HepG2 (cell line): Measurements from ENCODE around the gene CAGE1. TPM values are rescaled to one million over a fixed set of nuclear protein-coding genes. Genes with fewer than 3 reads are reported as not detected.

Source experiments
- ARID4A ChIP-seq: sonication (generic); formaldehyde crosslinking; IDR thresholded peaks from 2 replicates; pipeline ENCODE4 v1.5.0; 2020; ENCODE audit warnings: mild to moderate bottlenecking, missing genetic modification reagents, borderline replicate concordance
- CERS6 ChIP-seq: sonication (generic); formaldehyde crosslinking; IDR thresholded peaks from 2 replicates; pipeline ENCODE4 v1.5.0; 2020; ENCODE audit warnings: missing genetic modification reagents
- IRF2 ChIP-seq: IDR thresholded peaks from 2 replicates; pipeline ENCODE4 v1.6.1; 2018; ENCODE audit warnings: missing genetic modification reagents, missing compliant biosample characterization
- UBTF ChIP-seq: sonication (generic); formaldehyde crosslinking; IDR thresholded peaks from 2 replicates; pipeline ENCODE4 v1.4.0; 2020; ENCODE audit warnings: mild to moderate bottlenecking, missing genetic modification reagents
- ZNF501 ChIP-seq: sonication (generic); formaldehyde crosslinking; IDR thresholded peaks from 2 replicates; pipeline ENCODE4 v1.5.1; 2020; ENCODE audit warnings: mild to moderate bottlenecking, moderate library complexity, missing genetic modification reagents
- polyA plus RNA-seq, 8 experiments: library from polyadenylated mRNA; depleted of rRNA in 3 of 8; stranded (reverse) in 7 of 8; unstranded in 1 of 8; fragments of >200 nt; fragmentation: Illumina TruSeq in 4 of 8; extraction: Trizol in 4 of 8; gene quantifications; 2 replicates each; pipeline versions ENCODE4 v1.2.1 to v1.2.3, GENCODE V29; 2011 to 2016; ENCODE audit warnings: low read depth in 4 of 8, missing spikeins in 1 of 8, mixed read lengths in 1 of 8; ENCODE audit not compliant: insufficient read depth in 1 of 8
- total RNA-seq, 5 experiments: library from RNA; depleted of rRNA; stranded (reverse); fragments of >200 nt; fragmentation: Illumina TruSeq; extraction: Trizol; gene quantifications; 2 replicates each; pipeline ENCODE4 v1.2.3, GENCODE V29; 2016; ENCODE audit warnings: low read depth in 1 of 5
- TF ChIP-seq, protein P1 (sequence below): sonication (generic); formaldehyde crosslinking; IDR thresholded peaks from 2 replicates; pipeline ENCODE4 v1.4.0; 2020; ENCODE audit warnings: low read depth, mild to moderate bottlenecking, missing genetic modification reagents
- TF ChIP-seq, protein P2 (sequence below): sonication (generic); formaldehyde crosslinking; IDR thresholded peaks from 2 replicates; pipeline ENCODE4 v1.4.0; 2020; ENCODE audit warnings: mild to moderate bottlenecking, missing genetic modification reagents
- TF ChIP-seq, protein P3 (sequence below): sonication (generic); formaldehyde crosslinking; IDR thresholded peaks from 2 replicates; pipeline ENCODE4 v1.4.0; 2020; ENCODE audit warnings: mild to moderate bottlenecking, missing genetic modification reagents

CAGE1 gene
- total and polyA plus RNA-seq, 2 of the 13 experiments (the other 11 are each of a cell fraction or from before 2014, with no cell fraction given), result 0.03 to 0.15 TPM

DNA sequence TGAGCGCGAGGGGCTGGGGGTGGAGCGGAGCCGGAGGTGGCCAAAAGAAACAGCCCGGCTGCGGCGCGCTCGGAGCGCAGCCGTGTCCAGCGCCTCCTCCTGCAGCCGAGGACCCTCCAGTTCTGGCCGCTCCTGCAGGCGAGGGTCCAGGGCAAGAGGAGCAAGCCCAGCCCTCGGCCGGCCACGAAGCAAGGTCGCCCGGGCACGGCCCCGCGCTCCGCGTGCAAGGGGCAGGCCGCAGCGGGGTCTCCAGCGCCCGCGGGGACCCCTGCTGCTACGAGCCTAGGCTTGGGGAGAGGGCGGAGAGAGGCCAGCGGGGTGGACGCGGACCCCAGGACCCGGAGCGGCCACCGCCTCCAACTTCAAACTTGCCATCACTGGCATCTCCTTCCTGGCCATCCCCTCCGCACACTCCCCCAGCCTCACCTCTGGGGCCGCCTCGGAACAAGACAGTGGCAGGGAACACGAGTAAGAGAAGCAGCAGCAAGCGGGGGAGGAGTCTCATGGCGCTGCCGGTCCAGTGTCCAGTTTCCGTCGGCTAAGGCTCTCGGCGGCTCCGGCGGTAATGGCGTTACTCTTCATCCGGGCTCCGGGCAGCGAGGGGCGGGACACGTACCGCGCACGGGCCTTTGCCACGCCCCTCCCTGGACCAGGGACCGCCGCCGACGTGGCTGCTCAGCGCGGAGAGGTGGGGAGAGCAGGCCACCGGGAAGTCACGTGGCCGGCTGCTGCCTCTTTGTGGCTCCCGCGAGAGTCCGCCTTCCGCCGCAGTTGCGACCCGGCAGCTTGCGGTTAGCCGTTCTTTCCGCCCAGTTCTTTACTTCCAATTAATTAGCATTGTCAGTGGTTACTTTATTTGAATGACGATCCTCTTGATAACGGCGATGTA, 76.7 kb downstream of the CAGE1 start, which contains the start of gene SSR1 (continued):
- TF ChIP-seq, protein P1, sequence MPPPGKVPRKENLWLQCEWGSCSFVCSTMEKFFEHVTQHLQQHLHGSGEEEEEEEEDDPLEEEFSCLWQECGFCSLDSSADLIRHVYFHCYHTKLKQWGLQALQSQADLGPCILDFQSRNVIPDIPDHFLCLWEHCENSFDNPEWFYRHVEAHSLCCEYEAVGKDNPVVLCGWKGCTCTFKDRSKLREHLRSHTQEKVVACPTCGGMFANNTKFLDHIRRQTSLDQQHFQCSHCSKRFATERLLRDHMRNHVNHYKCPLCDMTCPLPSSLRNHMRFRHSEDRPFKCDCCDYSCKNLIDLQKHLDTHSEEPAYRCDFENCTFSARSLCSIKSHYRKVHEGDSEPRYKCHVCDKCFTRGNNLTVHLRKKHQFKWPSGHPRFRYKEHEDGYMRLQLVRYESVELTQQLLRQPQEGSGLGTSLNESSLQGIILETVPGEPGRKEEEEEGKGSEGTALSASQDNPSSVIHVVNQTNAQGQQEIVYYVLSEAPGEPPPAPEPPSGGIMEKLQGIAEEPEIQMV (CRISPR knock-in tag), result peak; percentile 79; the same call in 1 of the 2 replicates
- TF ChIP-seq, protein P2, sequence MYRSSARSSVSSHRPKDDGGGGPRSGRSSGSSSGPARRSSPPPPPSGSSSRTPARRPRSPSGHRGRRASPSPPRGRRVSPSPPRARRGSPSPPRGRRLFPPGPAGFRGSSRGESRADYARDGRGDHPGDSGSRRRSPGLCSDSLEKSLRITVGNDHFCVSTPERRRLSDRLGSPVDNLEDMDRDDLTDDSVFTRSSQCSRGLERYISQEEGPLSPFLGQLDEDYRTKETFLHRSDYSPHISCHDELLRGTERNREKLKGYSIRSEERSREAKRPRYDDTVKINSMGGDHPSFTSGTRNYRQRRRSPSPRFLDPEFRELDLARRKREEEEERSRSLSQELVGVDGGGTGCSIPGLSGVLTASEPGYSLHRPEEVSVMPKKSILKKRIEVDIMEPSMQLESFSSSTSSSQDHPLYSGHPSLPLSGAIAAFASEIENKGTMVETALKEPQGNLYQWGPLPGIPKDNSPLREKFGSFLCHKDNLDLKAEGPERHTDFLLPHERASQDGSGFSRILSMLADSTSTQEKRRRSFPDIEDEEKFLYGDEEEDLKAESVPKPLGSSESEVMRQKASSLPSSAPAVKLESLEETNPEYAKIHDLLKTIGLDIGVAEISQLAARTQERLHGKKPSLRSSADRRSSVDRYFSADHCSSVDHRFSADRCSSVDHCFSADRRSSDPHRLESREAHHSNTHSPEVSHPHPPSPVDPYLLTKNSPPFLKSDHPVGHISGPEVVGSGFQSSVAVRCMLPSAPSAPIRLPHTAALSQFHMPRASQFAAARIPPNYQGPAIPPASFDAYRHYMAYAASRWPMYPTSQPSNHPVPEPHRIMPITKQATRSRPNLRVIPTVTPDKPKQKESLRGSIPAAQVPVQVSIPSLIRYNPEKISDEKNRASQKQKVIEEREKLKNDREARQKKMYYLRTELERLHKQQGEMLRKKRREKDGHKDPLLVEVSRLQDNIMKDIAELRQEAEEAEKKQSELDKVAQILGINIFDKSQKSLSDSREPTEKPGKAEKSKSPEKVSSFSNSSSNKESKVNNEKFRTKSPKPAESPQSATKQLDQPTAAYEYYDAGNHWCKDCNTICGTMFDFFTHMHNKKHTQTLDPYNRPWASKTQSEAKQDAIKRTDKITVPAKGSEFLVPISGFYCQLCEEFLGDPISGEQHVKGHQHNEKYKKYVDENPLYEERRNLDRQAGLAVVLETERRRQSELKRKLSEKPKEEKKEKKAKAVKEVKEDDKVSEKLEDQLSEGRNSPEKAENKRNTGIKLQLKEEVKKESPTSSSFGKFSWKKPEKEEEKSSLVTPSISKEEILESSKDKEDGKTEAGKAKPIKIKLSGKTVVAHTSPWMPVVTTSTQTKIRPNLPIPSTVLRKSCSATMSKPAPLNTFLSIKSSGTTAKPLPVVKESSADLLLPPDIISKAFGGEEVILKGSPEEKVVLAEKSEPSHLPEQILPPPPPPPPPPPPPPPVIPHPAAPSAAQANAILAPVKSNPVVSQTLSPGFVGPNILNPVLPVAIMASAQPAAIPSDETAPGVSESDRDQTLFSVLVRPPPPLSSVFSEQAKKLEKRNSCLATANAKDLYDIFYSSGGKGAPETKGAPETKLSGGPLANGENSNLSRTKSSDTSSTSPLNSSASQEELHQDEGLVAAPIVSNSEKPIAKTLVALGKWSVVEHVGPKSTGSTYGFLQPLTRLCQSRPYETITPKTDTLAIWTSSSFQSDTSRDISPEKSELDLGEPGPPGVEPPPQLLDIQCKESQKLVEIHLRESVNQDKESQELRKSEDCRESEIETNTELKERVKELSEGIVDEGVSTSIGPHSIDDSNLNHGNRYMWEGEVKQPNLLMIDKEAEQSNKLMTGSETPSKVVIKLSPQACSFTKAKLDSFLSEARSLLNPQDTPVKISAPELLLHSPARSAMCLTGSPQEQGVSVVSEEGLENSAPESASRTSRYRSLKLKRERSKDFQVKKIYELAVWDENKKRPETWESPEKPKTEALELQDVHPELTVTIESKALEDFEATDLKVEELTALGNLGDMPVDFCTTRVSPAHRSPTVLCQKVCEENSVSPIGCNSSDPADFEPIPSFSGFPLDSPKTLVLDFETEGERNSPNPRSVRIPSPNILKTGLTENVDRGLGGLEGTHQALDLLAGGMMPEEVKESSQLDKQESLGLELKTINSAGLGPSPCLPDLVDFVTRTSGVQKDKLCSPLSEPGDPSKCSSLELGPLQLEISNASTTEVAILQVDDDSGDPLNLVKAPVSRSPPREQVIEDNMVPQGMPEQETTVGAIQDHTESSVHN (CRISPR knock-in tag), result 0 out of 2 replicates have a peak, but pooled peaks have one; percentile 13
- TF ChIP-seq CERS6 (CRISPR knock-in tag), result 0 out of 2 replicates have a peak, but pooled peaks have one; percentile 22
- peak; percentile 94 for TF ChIP-seq ZNF501
- peak; percentile 96 for TF ChIP-seq ARID4A (CRISPR knock-in tag)
- TF ChIP-seq IRF2 (CRISPR knock-in tag), result peak; percentile 92
- TF ChIP-seq, protein P3, sequence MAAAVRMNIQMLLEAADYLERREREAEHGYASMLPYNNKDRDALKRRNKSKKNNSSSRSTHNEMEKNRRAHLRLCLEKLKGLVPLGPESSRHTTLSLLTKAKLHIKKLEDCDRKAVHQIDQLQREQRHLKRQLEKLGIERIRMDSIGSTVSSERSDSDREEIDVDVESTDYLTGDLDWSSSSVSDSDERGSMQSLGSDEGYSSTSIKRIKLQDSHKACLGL (CRISPR knock-in tag), result peak; percentile 86
- TF ChIP-seq UBTF (CRISPR knock-in tag), result peak; percentile 94
